Stimulated activated CD8-positive, alpha-beta memory T cell treated with anti-CD3 and anti-CD28 coated beads, Interleukin-12 subunit alpha, Interleukin-12 subunit beta, amount 100 ng/mL, for 1 hour (primary cell): ENCODE measurements around the gene ZDHHC14.

Experiments
- DNase-seq: peaks from one replicate; pipeline ENCODE4 v3.0.0-alpha.2; 2020; ENCODE audit warnings: low read depth

Gene ZDHHC14

GRCh38 chr6:157669323-157669722 is 288.3 kb downstream of the ZDHHC14 start:
- no peak for DNase-seq

- no peak for DNase-seq
Observed at GRCh38 chr6:157669747-157670216, 288.8 kb downstream of the ZDHHC14 start.

- DNase-seq = no peak
Observed at GRCh38 chr6:157670466-157671186, 289.6 kb downstream of the ZDHHC14 start.

GRCh38 chr6:157672726-157673412 is 291.9 kb downstream of the ZDHHC14 start:
- DNase-seq = no peak

DNA sequence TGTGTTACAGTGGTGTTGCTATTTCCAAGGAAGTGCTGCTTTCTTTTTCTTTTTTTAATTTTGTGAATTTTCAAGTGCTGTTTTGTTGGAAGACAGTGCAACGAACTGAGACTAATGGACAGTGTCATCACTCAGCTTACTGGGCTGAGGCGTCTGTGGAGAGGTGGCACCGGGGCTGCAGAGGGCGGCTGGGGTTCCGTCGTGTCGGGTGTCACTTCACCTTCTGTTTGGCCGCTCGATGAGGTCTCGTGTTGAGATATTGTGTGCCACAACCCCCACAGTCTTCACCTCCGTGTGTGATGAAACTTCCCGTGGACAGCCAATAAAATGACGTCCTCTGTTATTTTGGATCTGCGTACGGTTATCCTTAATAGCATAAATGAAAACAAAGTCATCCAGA is 292.6 kb downstream of the ZDHHC14 start:
- DNase-seq = no peak

- no peak for DNase-seq
Observed at GRCh38 chr6:157674061-157674460, 293.1 kb downstream of the ZDHHC14 start.

- no peak for DNase-seq
Observed at GRCh38 chr6:157675831-157676230, 294.8 kb downstream of the ZDHHC14 start.

DNA sequence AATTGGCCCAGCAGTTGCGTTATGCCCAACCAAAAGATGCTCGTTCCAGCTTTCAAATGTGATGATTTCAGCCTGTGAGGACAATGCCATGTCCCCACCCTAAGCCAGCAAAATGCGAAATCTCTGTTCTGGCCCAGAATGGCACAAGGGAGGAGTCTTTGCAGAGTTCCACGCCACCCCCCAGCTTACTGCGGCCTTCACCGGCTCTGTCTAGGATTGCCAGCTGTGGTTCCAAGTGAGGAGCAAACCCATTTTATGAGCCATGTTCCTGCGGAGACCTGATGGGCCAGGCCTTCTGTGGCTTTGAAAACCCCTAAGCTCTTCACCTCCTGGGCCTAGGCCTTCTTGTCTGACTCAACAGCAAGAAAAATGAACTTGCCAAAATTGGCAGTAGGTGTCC is 295.3 kb downstream of the ZDHHC14 start:
- DNase-seq = no peak

DNA sequence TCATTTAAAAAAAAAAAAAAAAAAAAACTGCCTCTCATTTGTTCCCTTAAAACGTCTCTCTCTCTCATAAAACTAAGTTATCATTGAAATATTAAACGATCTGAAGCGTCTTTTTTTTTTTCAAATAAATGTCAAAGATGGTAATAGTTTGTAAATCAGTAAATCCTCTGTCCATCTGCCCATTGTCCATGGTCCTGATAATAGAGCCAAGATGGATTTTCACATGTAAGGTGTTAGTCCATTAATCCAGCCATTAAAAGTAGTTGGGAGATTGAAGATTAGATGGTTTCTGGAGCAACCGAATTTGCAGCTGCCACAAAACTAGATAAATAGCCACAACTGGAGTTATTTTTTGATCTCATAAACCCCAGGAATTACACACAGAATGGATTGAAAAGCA is 296.2 kb downstream of the ZDHHC14 start:
- DNase-seq = no peak

- no peak for DNase-seq
Observed at GRCh38 chr6:157679605-157680580, 298.9 kb downstream of the ZDHHC14 start.

DNA sequence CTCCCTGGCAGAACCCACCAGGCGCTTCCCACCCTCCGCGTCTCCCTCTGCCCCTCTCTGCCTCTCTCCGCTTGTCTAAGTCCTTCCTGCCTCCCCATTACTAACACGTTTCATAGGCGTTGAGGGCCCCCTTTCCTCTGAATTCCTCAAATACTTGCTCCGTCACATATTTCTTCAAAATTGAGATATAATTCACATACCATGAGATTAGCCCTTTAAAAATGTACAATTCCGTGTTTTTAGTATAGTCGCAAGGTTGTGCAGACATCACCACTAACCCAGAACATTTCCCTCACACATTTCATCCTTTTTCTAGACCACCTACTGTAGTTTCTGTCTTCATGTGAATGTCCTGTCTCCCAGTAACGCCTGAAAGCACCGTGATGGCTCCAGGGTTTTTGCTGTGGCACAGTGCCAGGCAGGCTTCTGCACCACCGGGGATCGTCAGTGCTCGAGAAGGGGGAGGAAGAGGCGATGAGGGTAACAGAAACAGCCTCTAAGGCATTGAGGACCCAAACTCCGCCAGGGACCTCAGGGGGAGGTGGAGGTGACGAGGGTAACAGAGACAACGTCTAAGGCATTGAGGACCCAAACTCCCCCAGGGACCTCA is 300.2 kb downstream of the ZDHHC14 start:
- no peak for DNase-seq

DNA sequence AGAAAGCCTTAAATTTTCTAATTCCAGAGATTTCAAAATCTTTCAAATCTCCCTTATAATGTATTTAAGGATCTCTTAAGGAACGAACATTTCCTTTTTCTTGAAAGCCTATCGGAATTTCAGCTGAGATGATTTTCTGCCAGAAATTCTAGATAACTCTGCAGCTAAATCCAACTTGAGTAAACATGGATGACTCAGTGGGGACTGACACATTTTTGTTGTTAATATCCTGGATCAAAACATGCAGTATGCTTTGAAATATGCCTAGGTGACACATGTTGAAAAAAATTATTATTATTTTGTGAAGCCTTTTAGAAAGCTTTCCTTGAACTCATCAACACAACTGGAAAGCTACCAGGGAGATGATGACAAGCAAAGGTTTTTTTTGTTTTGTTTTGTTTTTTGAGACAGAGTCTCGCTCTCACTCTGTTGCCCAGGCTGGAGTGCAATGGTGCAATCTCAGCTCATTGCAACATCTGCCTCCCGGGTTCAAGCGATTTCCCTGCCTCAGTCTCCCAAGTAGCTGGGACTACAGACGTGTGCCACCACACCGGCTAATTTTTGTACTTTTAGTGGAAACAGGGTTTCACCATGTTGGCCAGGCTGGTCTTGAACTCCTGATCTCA is 302.0 kb downstream of the ZDHHC14 start:
- no peak for DNase-seq

GRCh38 chr6:157683707-157684106 is 302.7 kb downstream of the ZDHHC14 start:
- no peak for DNase-seq

DNA sequence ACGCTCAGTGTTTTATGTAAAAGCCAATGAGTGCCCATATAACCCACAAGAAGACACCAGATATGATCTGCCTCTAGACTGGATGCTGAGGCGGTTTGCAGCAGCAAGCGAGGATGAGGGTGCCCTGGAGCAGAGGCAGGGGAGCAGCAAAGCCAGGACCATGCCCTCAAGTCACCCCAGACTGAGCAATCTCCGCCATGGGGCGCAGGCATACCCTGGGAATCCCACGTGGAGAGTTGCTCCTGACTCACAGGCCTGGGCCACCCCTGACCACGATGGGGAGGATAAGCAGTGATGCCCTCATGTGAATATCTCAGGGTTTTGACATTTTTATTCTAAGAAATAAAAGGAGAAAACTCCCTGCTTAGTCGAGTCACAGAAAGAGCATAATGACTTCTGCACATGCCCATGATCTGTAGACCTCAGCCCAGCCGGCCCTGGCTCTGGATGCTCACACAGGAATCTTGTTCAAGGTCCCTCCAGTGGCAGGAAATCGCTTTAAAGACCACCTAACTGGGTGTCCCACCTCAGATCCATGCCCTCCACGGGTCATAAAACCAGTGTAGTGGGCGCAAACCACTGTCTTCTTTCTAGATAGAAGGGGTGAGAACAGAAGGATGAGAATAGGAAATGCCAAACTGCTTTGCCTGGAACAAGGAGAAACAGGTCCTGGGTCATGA is 303.8 kb downstream of the ZDHHC14 start:
- DNase-seq = no peak

- DNase-seq = no peak
Observed at GRCh38 chr6:157685596-157686280, 304.7 kb downstream of the ZDHHC14 start.

DNA sequence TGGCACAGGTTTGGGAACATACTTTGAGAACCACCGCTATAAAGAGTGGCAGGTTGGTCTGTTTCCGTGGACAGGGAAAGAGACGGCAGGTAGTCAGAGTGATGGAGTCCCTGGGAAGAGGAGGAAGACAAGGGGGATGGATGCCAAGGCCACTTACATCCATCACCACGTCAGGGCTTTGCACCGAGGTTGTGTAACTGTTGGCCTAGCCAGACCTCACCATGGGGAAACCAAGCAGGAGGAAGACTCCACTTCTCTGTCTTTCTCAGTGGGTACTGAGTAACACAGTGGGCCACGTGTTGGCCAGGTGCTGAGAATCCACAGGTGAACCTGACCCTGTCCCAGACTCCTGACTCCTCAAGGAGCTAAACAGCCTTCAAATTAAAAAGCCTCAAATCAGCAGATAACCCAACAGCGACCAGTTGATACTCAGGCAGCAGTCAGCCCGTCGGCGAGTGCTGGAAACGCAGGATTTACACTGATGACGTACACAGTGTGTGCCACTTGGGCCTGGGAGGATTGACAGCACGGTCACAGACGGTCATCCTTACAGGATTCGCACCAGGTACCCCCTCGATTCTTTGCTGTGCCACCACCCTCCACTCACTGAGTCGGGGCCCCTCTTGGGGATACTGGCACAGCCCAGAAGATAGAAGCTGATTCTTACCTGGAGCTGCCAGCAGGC is 307.4 kb downstream of the ZDHHC14 start:
- DNase-seq = no peak

- no peak for DNase-seq
Observed at GRCh38 chr6:157688960-157689599, 308.1 kb downstream of the ZDHHC14 start.

GRCh38 chr6:157689875-157690274 is 308.9 kb downstream of the ZDHHC14 start:
- no peak for DNase-seq
